MM.1S (cell line): ENCODE data around the gene TUNAR.

ENCODE experiments used
- DNase-seq: peaks from one replicate; pipeline ENCODE4 v3.0.0-alpha.2; 2015
- H2AFZ ChIP-seq: fragments of 300-600 bp; sonication (generic); 2 replicates; pipeline ENCODE4 v1.6.0; 2016; ENCODE audit warnings: antibody characterized with exemption, low read length
- H3F3A ChIP-seq: fragments of 300-600 bp; sonication (generic); 2 replicates; pipeline ENCODE4 v1.6.1; 2016; ENCODE audit warnings: mild to moderate bottlenecking, antibody characterized with exemption, low read length, moderate library complexity, mixed read lengths; ENCODE audit not compliant: insufficient read depth
- H3K27ac ChIP-seq: fragments of 300-600 bp; sonication (generic); 2 replicates; pipeline ENCODE4 v1.5.1; 2016; ENCODE audit warnings: mild to moderate bottlenecking, low read length
- H3K27me3 ChIP-seq: fragments of 300-600 bp; sonication (generic); replicated peaks from 2 replicates; pipeline ENCODE4 v1.6.0; 2016; ENCODE audit warnings: low read length; ENCODE audit not compliant: insufficient read depth
- H3K36me3 ChIP-seq: fragments of 300-600 bp; sonication (generic); replicated peaks from 2 replicates; pipeline ENCODE4 v1.6.1; 2016; ENCODE audit warnings: mild to moderate bottlenecking, low read length, mixed read lengths; ENCODE audit not compliant: insufficient read depth
- H3K4me1 ChIP-seq: fragments of 300-600 bp; sonication (generic); 2 replicates; pipeline ENCODE4 v1.6.1; 2016; ENCODE audit warnings: low read length, mixed read lengths
- H3K4me2 ChIP-seq: fragments of 300-600 bp; sonication (generic); 2 replicates; pipeline ENCODE4 v1.6.0; 2016; ENCODE audit warnings: low read depth, low read length
- H3K4me3 ChIP-seq: fragments of 300-600 bp; sonication (generic); 2 replicates; pipeline ENCODE4 v1.5.1; 2016; ENCODE audit warnings: low read length, mixed read lengths
- H3K79me2 ChIP-seq: fragments of 300-600 bp; sonication (generic); 2 replicates; pipeline ENCODE4 v1.6.1; 2016; ENCODE audit warnings: mixed run types, low read length, mixed read lengths
- H3K9ac ChIP-seq: fragments of 300-600 bp; sonication (generic); 2 replicates; pipeline ENCODE4 v1.6.1; 2016; ENCODE audit warnings: low read length, mixed read lengths
- H3K9me2 ChIP-seq: fragments of 300-600 bp; sonication (generic); replicated peaks from 2 replicates; pipeline ENCODE4 v1.6.1; 2016; ENCODE audit warnings: mild to moderate bottlenecking, low read length, mixed read lengths; ENCODE audit not compliant: insufficient read depth
- H3K9me3 ChIP-seq: fragments of 300-600 bp; sonication (generic); replicated peaks from 2 replicates; pipeline ENCODE4 v1.6.1; 2016; ENCODE audit warnings: mild to moderate bottlenecking, low read length, mixed read lengths; ENCODE audit not compliant: insufficient read depth
- H4K20me1 ChIP-seq: fragments of 300-600 bp; sonication (generic); 2 replicates; pipeline ENCODE4 v1.6.1; 2016; ENCODE audit warnings: mild to moderate bottlenecking, low read length, moderate library complexity, mixed read lengths; ENCODE audit not compliant: insufficient read depth
- CTCF ChIP-seq: fragments of 300-600 bp; sonication (generic); IDR thresholded peaks from 2 replicates; pipeline ENCODE4 v1.5.1; 2016; ENCODE audit warnings: antibody characterized with exemption, low read length, mixed read lengths
- EZH2 ChIP-seq: fragments of 300-600 bp; sonication (generic); optimal IDR thresholded peaks from 2 replicates; pipeline ENCODE3; 2017; ENCODE audit warnings: low read depth, mild to moderate bottlenecking, antibody characterized with exemption, low read length, mixed read lengths
- EZH2phosphoT487 ChIP-seq: fragments of 300-600 bp; sonication (generic); IDR thresholded peaks from 2 replicates; pipeline ENCODE4 v1.6.1; 2018; ENCODE audit warnings: antibody characterized with exemption, low read length

TUNAR gene

DNA sequence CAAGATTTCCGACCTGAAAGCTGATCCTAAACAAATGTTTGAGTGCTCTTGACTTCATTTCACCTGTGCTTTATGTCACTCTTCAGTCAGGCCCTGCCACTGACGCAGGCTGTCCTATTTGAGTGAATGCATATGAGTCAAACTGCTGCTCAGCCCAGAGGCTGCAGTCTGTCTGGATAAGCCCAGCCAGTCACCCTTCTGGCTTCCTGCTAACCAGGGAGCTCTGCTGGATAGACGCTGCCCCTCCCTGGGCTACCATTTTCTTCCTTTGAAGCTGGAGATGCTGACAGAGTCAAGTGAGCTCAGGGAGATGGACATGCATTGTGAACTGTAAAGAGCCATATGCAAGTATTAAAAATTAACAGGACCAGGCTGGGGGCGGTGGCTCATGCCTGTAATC lies 5.1 kb upstream of the TUNAR start:
- Histone ChIP-seq H3K79me2 (no peaks in the 10 kb centered on the region), H3K4me2 (no peak overlapping the region), H3K36me3 (no peaks in the 10 kb centered on the region), H3K27ac (no peak overlapping the region), H3K4me3 (no peak overlapping the region), H3K27me3 (0 out of 2 replicates have a peak, but pooled peaks cover 4% of the 10 kb centered on the region), H3F3A (no peaks in the 10 kb centered on the region), H3K4me1 (no peaks in the 10 kb centered on the region), H4K20me1 (no peaks in the 10 kb centered on the region), H3K9me2 (no peaks in the 10 kb centered on the region), H2AFZ (no peak overlapping the region), H3K9ac (no peak overlapping the region), H3K9me3 (no peaks in the 10 kb centered on the region)
- DNase-seq = no peak
- TF ChIP-seq EZH2phosphoT487 = no peak

- Histone ChIP-seq H3K36me3 (no peaks in the 10 kb centered on the region), H2AFZ (no peak overlapping the region), H3K9me2 (no peaks in the 10 kb centered on the region), H3K27ac (no peak overlapping the region), H4K20me1 (no peaks in the 10 kb centered on the region), H3K9me3 (no peaks in the 10 kb centered on the region), H3K4me3 (no peak overlapping the region), H3K9ac (no peak overlapping the region), H3F3A (no peaks in the 10 kb centered on the region), H3K4me1 (no peaks in the 10 kb centered on the region), H3K27me3 (0 out of 2 replicates have a peak, but pooled peaks cover 4% of the 10 kb centered on the region), H3K79me2 (no peaks in the 10 kb centered on the region), H3K4me2 (no peak overlapping the region)
- no peak for DNase-seq
- TF ChIP-seq EZH2phosphoT487 = no peak
- TF ChIP-seq CTCF = no peak
- no peak for TF ChIP-seq EZH2
Observed at GRCh38 chr14:95872777-95873176, 3.9 kb upstream of the TUNAR start.

DNA sequence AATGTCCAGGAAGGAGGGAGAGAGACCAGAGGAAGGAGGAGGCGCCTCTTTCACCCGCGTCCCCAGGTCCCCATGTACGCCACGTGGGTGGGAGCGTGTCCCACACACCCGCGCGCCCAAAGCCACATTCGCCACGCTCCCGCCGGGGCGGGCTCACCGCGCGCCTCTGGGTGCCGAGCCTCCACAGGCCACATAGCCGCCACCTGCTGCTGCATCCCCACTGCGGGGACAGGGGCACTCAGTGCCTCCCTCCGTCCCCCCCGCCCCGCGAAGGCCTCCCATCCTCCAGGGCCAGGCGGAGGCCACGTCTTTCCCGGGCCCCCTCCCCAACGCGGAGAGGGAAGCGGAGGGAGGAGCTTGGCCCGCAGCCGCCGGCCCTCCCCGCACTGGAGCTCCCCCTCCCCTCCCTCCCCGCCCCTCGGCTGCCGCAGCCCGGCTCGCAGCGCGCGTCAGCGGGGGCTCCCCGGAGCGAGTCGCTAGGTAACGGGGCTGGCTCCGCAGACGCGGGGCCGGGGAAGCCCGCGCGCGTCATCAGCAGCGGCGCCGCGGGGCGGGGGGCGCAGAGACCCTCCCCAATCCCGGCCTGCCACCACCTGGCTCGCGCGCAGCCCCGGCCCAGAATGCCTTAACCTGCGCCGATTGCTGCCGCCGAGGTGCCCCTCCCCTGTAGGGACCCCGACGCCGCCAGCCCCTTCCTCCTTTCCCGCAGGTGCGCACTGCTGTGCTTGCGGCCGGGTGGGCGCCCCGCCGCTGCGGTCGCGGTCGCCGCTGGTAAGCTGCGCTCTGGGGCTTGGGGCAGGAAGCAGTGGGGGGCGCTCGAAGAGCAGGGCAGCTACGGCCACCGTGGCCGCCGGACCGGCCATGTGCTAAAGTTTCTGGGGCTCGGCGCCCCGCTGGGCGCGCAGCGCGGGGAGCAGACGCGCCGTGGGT lies 536 bp upstream of the TUNAR start:
- no peak for DNase-seq
- Histone ChIP-seq H4K20me1 (no peaks in the 10 kb centered on the region), H3K79me2 (no peaks in the 10 kb centered on the region), H3K36me3 (no peaks in the 10 kb centered on the region), H3K27ac (no peak overlapping the region), H3K9ac (no peak overlapping the region), H3K4me3 (no peak overlapping the region), H3K9me2 (no peaks in the 10 kb centered on the region), H3K4me1 (no peaks in the 10 kb centered on the region), H2AFZ (no peak overlapping the region), H3K4me2 (no peak overlapping the region), H3F3A (no peaks in the 10 kb centered on the region), H3K9me3 (no peaks in the 10 kb centered on the region), H3K27me3 (0 out of 2 replicates have a peak, but pooled peaks cover 4% of the 10 kb centered on the region)
- TF ChIP-seq EZH2phosphoT487 (no peak), CTCF (no peak), EZH2 (no peak)

GRCh38 chr14:95877633-95878032 lies 1.0 kb downstream of the TUNAR start:
- Histone ChIP-seq H3K9ac (no peak overlapping the region), H3K79me2 (no peaks in the 10 kb centered on the region), H3K4me3 (no peak overlapping the region), H3K9me2 (no peaks in the 10 kb centered on the region), H3K4me1 (no peaks in the 10 kb centered on the region), H3K9me3 (no peaks in the 10 kb centered on the region), H3K27ac (no peak overlapping the region), H3K36me3 (no peaks in the 10 kb centered on the region), H3K4me2 (no peak overlapping the region), H4K20me1 (no peaks in the 10 kb centered on the region), H2AFZ (no peak overlapping the region), H3K27me3 (0 out of 2 replicates have a peak, but pooled peaks cover 4% of the 10 kb centered on the region), H3F3A (no peaks in the 10 kb centered on the region)
- no peak for DNase-seq
- TF ChIP-seq EZH2 = no peak
- TF ChIP-seq EZH2phosphoT487 = no peak
- TF ChIP-seq CTCF = no peak
